Natural killer cell treated with Interleukin-12 subunit alpha and Interleukin-12 subunit beta and Interleukin-15 and Interleukin-18, amount 100 ng/mL, for 72 hours (primary cell): ENCODE results near the gene DOCK1. TPM values are rescaled to one million over a fixed set of nuclear protein-coding genes. Genes with fewer than 3 reads are reported as not detected.

ENCODE experiments used
- ATAC-seq, 2 donors: fragments of 150-1000 bp; cut with Tn5 transposase in 1 of 2; sonication (Bioruptor Pico), chemical (Tn5 transposase) in 1 of 2; 2 replicates each; pipeline ENCODE4 v1.10.0; 2021
- DNase-seq: peaks from one replicate; pipeline ENCODE4 v3.0.0; 2022; ENCODE audit warnings: low spot score
- H3K27ac Mint-ChIP-seq, 2 donors: 1 replicate in 1 of 2; 2 replicates in 1 of 2; pipeline ENCODE4 v1.8.0; 2022; ENCODE audit warnings: mixed read lengths in 2 of 2, mild to moderate bottlenecking in 1 of 2, moderate library complexity in 1 of 2
- H3K27me3 Mint-ChIP-seq, 2 donors: 1 replicate in 1 of 2; 2 replicates in 1 of 2; pipeline ENCODE4 v1.8.0; 2022; ENCODE audit warnings: mixed read lengths in 2 of 2
- H3K36me3 Mint-ChIP-seq: one replicate; pipeline ENCODE4 v1.8.0; 2022; ENCODE audit warnings: mixed read lengths
- H3K4me1 Mint-ChIP-seq, 2 donors: 1 replicate in 1 of 2; 2 replicates in 1 of 2; pipeline ENCODE4 v1.8.0; 2022; ENCODE audit warnings: low read depth in 2 of 2, mixed read lengths in 2 of 2, mild to moderate bottlenecking in 1 of 2
- H3K4me3 Mint-ChIP-seq: one replicate; pipeline ENCODE4 v1.8.0; 2022; ENCODE audit warnings: mixed read lengths
- H3K9me3 Mint-ChIP-seq: 2 replicates; pipeline ENCODE4 v1.8.0; 2022; ENCODE audit warnings: mixed read lengths
- total RNA-seq, 2 donors: library from RNA; stranded (reverse); gene quantifications; one replicate each; pipeline ENCODE4 v1.2.3, GENCODE V29; 2022

Gene DOCK1
- total RNA-seq, 2 donors from 2014 or later = 0.28 to 1.3 TPM

DNA sequence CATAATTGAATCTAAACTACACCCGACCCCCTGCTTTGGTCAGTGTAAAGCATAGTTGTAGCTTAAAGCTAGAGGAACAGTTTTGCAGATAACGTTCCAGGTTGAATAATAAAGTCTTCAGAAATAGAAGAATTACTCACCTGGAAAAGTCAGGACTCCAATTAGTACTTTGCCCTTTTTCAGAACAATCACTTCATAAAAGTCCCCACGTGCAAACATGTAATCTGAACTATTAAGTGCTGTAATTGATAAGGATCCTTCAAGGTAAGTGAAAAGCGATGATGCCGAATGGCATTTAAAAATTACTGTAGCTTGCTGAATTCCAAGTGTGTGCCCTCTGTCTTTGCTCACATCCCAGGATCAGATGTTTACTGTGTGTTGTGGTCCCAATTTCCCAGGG, 344.8 kb downstream of the DOCK1 start:
- Mint-ChIP-seq H3K27ac (no peak overlapping the region), H3K36me3 (peaks cover 12% of the 10 kb centered on the region), H3K27me3 (no peaks in the 10 kb centered on the region), H3K4me1 (peaks cover 38 to 41% of the 10 kb centered on the region in 2 donors), H3K9me3 (peaks cover 3% of the 10 kb centered on the region), H3K4me3 (no peak overlapping the region)
- no peak for DNase-seq
- no peak for ATAC-seq

DNA sequence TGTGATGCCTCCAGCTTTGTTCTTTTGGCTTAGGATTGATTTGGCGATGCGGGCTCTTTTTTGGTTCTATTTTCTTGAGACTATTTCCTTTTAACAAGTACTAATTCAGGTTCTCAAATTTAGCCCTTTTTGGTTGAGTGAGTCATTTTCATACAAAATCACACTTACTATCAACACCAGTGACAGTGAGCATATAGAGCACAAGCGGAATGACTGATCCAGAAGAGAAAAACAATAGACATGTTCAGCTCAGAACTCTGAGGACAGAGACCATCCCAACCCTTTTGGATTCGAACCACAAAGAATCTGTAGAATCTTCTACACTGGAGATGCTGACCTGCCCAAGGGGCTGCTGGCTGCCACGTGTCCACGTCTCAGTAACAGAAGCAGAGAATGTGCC, 347.6 kb downstream of the DOCK1 start:
- Mint-ChIP-seq H3K4me1 (peaks cover 29 to 30% of the 10 kb centered on the region in 2 donors), H3K27me3 (no peaks in the 10 kb centered on the region), H3K4me3 (peak overlapping the region; percentile 77), H3K9me3 (peaks cover 3% of the 10 kb centered on the region), H3K36me3 (peaks cover 12% of the 10 kb centered on the region), H3K27ac (peak overlapping the region; percentile 58 to 70)
- DNase-seq = no peak
- peak; percentile 59 to 65 for ATAC-seq

DNA sequence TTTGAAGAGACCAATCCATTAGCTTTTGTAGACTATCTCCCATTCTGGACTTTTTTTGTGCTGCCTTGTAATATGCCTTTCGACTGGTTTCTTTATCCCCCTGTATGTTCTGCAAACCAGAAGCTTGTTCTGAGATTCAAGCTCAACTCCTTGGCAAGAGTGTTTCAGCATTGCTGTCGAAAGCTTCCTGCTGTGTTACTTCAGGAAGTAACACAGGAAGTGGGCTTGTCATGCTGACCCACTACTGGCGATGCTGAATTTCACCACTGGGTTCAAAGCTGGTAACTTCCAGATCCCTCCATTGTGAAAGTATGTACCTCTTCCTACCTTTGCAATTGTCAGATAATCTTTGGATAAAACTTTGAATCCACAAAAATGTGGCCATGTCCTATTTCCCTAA, 349.0 kb downstream of the DOCK1 start:
- H3K4me1 Mint-ChIP-seq = peaks cover 35 to 42% of the 10 kb centered on the region in 2 donors
- peaks cover 3% of the 10 kb centered on the region for H3K9me3 Mint-ChIP-seq
- H3K36me3 Mint-ChIP-seq = peaks cover 12% of the 10 kb centered on the region
- peak overlapping the region; percentile 78 for H3K4me3 Mint-ChIP-seq
- H3K27me3 Mint-ChIP-seq = no peaks in the 10 kb centered on the region
- peak overlapping the region; percentile 58 to 79 for H3K27ac Mint-ChIP-seq
- ATAC-seq = peak; percentile 89 to 93
- peak; percentile 78 for DNase-seq

DNA sequence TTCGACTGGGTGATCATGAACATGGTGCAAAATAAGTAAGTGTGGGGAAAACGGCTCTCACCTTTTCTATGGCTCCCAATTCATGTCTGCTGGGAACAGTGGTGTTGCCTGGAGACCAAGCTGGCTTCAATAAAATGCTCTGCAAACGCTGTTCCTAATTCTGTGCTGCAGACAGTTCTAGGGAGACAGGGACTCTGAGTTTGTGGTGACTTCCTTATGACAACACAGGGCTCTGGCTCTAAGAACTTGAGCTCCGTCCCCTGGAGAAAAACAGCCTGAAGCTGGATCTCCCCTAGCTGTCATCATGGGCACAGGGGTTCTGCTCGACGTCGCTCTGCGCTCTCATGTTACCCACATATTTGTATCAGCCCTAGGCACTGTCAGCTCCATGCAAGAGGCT, 352.2 kb downstream of the DOCK1 start:
- H3K4me3 Mint-ChIP-seq = no peak overlapping the region
- H3K9me3 Mint-ChIP-seq = peaks cover 15% of the 10 kb centered on the region
- DNase-seq (no peak), ATAC-seq (no peak)
- no peaks in the 10 kb centered on the region for H3K27me3 Mint-ChIP-seq
- peaks cover 16% of the 10 kb centered on the region for H3K36me3 Mint-ChIP-seq
- peaks cover 51 to 52% of the 10 kb centered on the region in 2 donors for H3K4me1 Mint-ChIP-seq
- H3K27ac Mint-ChIP-seq = peak overlapping the region in 1 of 2 donors; percentile 14

DNA sequence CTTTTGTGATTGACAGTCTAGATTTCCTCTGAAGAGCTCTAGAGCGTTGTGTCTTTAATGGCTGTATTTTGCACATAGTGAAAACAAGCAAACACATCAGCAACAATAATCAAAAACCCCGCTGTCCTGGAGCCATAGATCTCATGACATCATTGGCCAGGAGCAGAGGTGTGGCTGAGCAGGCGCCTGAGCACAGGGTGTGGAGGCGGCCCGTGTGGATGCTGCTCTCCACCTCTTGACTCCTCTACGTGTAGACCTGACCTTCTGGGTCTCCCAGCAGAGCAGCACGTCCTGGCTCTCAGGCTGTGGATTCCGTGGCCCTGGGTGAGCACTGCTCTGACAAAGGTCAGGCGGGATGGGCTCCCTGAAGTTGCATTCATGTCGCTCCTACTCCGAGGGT, 354.1 kb downstream of the DOCK1 start:
- H3K36me3 Mint-ChIP-seq = peaks cover 6% of the 10 kb centered on the region
- no peak overlapping the region for H3K4me3 Mint-ChIP-seq
- ATAC-seq = no peak
- no peak for DNase-seq
- H3K9me3 Mint-ChIP-seq = peaks cover 15% of the 10 kb centered on the region
- H3K4me1 Mint-ChIP-seq = peaks cover 32 to 37% of the 10 kb centered on the region in 2 donors
- no peaks in the 10 kb centered on the region for H3K27me3 Mint-ChIP-seq
- H3K27ac Mint-ChIP-seq = no peak overlapping the region

DNA sequence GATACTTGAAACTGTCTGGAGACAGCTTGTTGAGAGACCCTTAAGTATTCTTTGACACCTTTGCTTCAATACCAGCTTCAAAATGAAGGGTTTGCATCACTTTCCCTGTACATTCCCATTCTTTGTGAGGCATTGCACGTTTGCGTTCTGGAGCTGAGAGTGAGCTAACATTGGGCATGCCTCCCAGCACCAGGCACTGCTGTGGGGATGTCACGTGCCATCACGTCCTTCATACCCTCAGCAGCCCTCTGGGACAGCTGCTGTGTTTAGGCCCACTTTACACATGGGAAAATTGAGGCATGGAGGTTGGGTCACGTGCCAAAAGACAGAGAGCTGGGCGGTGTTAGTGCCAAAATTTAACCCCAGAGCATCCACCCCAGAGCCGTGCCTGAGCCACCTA, 357.4 kb downstream of the DOCK1 start:
- Mint-ChIP-seq H3K9me3 (peaks cover 12% of the 10 kb centered on the region), H3K4me1 (peaks cover 25 to 30% of the 10 kb centered on the region in 2 donors), H3K27ac (no peak overlapping the region), H3K36me3 (peaks cover 4% of the 10 kb centered on the region), H3K27me3 (no peaks in the 10 kb centered on the region), H3K4me3 (no peak overlapping the region)
- ATAC-seq (no peak), DNase-seq (no peak)

DNA sequence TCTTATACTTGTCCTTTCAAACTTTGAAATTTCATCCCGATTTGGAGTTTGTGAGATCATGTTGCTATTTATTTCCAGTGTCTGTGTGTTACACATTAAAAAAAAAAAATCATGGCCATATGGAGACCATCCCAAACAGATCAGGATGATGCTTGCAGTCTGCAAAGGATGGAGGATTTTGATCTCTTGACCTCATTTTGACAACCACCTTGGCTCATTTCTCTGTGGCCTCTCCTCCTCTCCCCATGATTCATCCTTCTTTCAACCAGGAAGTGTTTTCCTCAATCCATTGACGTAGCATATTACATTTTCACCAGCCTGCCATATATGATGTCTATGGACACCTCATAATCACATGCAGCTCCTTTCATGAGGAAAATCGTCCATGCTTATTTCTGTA, 360.1 kb downstream of the DOCK1 start:
- Mint-ChIP-seq H3K27me3 (no peaks in the 10 kb centered on the region), H3K9me3 (peaks cover 11% of the 10 kb centered on the region), H3K36me3 (peaks cover 4% of the 10 kb centered on the region), H3K4me1 (peaks cover 14 to 16% of the 10 kb centered on the region in 2 donors), H3K27ac (no peak overlapping the region), H3K4me3 (no peak overlapping the region)
- DNase-seq (no peak), ATAC-seq (no peak)

DNA sequence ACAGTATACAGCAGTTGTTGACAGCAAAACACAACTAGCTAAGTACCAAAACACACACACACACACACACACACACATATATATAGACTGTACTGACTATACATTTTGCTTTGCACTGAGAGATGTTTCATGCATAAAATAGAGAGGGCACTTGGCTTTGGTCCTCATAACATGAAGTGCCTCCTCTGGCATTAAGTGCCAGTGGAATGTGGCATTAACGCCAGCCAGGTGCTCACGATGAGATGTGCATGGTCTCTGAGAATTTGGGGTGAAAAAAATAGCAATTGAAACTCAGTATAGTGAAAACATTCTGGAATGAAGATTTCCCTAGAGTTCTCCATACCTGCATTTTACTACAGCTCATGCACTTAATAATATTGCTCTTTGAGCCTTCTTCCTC, 361.2 kb downstream of the DOCK1 start:
- ATAC-seq = no peak
- peaks cover 5 to 11% of the 10 kb centered on the region in 2 donors for H3K4me1 Mint-ChIP-seq
- H3K4me3 Mint-ChIP-seq = no peak overlapping the region
- H3K9me3 Mint-ChIP-seq = peaks cover 3% of the 10 kb centered on the region
- no peak overlapping the region for H3K27ac Mint-ChIP-seq
- DNase-seq = no peak
- peaks cover 0 to 4% of the 10 kb centered on the region in 2 donors for H3K27me3 Mint-ChIP-seq
- H3K36me3 Mint-ChIP-seq = no peaks in the 10 kb centered on the region

DNA sequence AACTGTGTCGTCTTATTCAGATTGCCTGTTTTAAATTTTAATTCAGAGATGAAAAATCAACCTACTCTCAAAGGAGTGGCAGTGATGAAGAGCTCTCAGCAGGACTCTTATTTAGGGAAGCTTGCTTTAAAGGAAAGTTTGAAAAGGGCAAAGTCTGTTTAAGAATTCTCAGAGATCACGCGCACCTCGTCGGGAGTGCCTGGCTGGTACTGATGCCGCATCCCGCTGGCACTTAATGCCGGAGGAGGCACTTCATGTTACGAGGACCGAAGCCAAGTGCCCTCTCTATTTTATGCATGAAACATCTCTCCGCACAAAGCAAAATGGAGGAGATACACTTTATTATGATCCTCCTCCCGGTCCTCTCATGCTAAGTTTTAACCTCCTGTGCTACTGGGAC, 362.2 kb downstream of the DOCK1 start:
- H3K4me1 Mint-ChIP-seq = peaks cover 0 to 5% of the 10 kb centered on the region in 2 donors
- no peak overlapping the region for H3K27ac Mint-ChIP-seq
- H3K4me3 Mint-ChIP-seq = no peak overlapping the region

DNA sequence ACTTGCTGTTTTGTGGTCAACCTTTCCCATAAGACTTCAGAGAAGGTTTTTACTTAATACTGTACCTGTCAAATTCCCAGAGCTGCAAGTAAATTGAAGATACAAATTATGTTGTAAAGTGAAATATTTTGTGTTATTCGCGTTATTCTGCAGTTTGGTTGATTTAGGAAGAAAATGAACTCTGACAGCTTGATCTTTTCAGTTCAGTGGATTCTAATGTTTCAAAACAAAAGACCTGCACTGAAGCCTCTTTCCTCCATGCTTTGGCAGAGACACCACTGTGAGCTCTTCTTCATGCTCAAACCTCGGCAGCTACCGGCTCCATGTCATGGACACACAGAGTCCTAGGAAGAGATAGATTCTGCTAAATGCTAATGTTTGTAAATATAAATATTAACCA, 366.8 kb downstream of the DOCK1 start:
- Mint-ChIP-seq H3K4me1 (peaks cover 0 to 2% of the 10 kb centered on the region in 2 donors), H3K9me3 (no peaks in the 10 kb centered on the region), H3K4me3 (no peak overlapping the region), H3K27ac (no peak overlapping the region), H3K36me3 (no peaks in the 10 kb centered on the region), H3K27me3 (peaks cover 6 to 7% of the 10 kb centered on the region in 2 donors)
- no peak for ATAC-seq
- no peak for DNase-seq

More for the DNA sequence above, 362.2 kb downstream of the DOCK1 start:
- ATAC-seq (no peak), DNase-seq (no peak)
- H3K9me3 Mint-ChIP-seq = no peaks in the 10 kb centered on the region
- H3K36me3 Mint-ChIP-seq = no peaks in the 10 kb centered on the region
- H3K27me3 Mint-ChIP-seq = peaks cover 0 to 4% of the 10 kb centered on the region in 2 donors

DNA sequence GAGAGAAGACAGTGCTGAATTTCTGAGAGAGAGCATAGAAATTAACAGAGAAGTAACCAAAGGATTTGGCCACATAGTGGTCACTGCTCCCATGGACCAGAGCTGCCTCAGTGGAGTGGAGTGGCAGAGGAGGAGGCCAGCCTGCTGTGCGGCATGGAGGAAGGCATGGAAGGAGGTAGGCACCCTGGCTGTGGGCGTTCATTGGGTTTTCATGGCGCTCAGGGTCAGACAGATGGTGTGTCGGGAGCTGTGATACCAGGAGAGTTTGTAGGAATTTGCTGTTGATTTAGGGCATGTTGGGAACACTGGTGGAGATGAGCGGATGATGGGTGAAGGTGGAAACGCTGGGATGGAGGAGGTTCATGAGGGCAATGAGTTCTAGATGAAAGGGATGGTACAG, 370.0 kb downstream of the DOCK1 start:
- H3K27ac Mint-ChIP-seq = no peak overlapping the region
- peak in 1 of 2 donors; percentile 38 for ATAC-seq
- peaks cover 6 to 7% of the 10 kb centered on the region in 2 donors for H3K27me3 Mint-ChIP-seq
- DNase-seq = no peak
- peaks cover 0 to 2% of the 10 kb centered on the region in 2 donors for H3K4me1 Mint-ChIP-seq
- H3K4me3 Mint-ChIP-seq = no peak overlapping the region
- H3K36me3 Mint-ChIP-seq = no peaks in the 10 kb centered on the region
- no peaks in the 10 kb centered on the region for H3K9me3 Mint-ChIP-seq

DNA sequence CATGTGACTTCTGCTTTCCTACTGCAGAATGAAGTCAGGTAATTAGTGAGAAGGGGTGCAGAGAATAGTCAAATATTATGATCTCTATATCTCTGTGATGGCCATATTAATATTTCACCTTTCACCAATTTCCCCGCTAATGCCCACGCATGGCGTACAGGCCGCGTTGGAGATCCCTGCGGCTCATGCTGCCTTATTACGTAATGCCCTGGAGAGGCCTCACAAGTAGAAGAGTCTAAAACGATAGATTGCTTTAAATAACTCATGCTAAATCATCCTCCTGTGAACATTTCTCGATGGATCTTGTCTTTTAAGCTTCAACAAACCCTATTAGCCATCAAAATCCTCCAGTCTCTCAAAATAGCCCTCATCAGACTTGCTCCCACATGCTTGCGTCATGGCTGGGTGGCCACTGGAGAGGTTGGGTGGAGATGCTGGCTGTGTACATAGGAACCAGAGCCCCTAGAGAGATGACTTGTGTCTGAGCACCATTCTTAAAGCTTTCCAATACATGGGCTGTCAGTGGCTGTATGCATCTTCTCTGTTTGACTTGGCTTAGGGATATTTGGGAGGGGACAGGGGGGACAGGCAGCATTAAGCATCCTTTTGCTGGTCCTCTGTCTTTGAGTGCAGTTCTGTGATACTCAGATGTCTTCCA, 370.7 kb downstream of the DOCK1 start:
- DNase-seq (no peak), ATAC-seq (no peak)
- Mint-ChIP-seq H3K27me3 (peaks cover 2 to 7% of the 10 kb centered on the region in 2 donors), H3K36me3 (no peaks in the 10 kb centered on the region), H3K4me1 (no peaks in the 10 kb centered on the region), H3K27ac (no peak overlapping the region), H3K4me3 (no peak overlapping the region), H3K9me3 (no peaks in the 10 kb centered on the region)

DNA sequence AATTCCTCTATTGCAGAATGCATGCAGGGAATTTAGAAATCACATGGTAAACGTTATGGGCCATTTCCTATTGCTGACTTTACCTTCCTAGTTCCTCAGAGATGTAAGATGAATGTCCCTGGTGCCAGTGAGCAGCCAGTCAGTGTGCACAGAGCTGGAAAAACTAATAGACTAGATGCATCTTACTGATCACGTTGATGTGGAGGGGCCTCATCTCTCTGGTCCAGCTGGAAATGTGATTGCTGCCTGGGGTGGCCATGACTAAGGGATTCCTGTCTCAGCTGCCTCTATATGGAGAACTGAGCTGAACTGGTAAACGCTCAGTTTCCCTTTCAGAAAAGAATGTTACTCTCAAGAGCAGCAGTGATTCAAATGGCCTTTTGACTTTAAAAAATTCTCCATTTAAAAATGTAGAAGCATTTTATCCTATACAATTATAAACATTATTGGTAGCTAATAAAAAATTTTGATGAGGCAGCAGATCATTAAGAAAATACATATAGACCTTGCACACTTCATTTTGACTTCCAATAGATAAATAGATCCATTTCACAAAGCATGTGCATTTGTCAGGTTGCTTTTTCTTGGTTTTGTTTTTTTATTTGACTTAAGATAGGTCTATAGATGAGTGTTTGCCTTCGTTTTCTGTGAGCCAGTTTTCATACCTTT, 371.7 kb downstream of the DOCK1 start:
- Mint-ChIP-seq H3K27ac (no peak overlapping the region), H3K4me3 (no peak overlapping the region), H3K36me3 (no peaks in the 10 kb centered on the region), H3K27me3 (peaks cover 2 to 7% of the 10 kb centered on the region in 2 donors), H3K4me1 (no peaks in the 10 kb centered on the region), H3K9me3 (no peaks in the 10 kb centered on the region)
- DNase-seq = no peak
- no peak for ATAC-seq

DNA sequence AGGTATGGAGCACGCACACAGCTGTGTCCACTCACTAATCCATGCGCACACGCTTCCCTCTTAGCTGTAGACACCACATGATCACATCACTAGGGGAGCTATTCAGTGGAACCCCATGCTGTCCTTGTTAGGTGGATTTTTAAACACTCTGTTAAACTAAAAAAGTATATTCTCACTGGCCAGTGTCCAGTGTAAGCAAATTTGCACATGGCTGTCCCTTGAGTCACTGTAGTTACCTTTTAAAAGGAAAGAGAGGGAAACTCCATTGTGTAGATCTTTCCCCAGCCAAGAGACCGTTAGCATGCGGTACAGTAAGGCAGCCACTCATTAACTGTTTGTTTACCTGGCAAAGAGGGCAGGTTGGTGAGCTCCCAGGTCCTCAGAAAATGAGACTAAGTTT, 372.8 kb downstream of the DOCK1 start:
- H3K27ac Mint-ChIP-seq = no peak overlapping the region
- H3K4me3 Mint-ChIP-seq = no peak overlapping the region
- ATAC-seq (no peak), DNase-seq (no peak)
- H3K4me1 Mint-ChIP-seq = peaks cover 0 to 2% of the 10 kb centered on the region in 2 donors
- H3K36me3 Mint-ChIP-seq = no peaks in the 10 kb centered on the region
- no peaks in the 10 kb centered on the region for H3K9me3 Mint-ChIP-seq
- H3K27me3 Mint-ChIP-seq = peaks cover 7% of the 10 kb centered on the region in 2 donors
